Measurements from ENCODE around the gene MAGEA9B.

DNA sequence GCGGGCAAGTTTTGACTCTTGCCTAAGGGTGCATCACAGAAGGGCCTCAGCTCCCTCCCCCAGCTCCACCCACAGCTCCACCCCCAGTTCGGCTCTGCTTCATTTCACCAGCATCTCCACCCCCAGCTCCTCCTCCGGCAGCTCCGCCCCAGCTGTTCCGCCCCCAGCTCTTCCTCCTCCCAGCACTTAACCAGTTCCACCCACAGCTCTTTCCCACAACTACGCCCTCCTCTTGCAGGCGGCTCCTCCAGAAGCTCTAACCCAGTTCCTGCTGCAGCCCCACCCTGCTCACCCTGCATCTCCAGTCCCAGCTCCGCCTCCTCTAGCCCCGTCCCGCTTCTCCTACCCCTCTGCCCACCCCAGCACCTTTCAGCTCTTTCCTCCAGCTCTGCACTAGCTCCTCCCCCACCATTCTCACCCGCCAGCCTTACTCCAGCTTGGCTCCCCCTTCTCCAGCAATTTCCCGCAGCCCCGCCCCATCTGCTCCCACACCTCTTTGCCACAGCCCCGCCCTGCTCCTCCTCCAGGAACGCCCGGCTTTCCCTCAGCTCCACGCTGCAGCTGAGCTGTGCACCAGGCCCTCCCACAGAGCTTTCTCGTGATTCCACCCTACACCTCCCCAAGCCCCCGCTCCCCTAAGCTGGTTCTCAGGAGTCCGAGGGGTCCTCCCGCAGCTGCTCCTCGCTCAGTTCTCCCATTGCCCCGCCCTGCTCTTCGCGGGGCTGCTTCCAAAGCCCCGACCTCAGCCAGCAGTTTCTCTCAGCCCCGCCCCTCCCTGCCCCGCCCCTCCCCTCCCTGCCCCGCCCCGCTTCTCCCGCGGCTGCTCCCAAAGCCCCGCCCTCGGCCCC, 47.8 kb downstream of the MAGEA9B start:
- no peak for TF ChIP-seq SUZ12 (IDR thresholded peaks at IDR 0.05)
- TF ChIP-seq FOXM1 (IDR thresholded peaks at IDR 0.05; ENCODE audit: borderline replicate concordance): no peak
- no peak for TF ChIP-seq BHLHE40 (IDR thresholded peaks at IDR 0.05; ENCODE audit: borderline replicate concordance)
- no peak for TF ChIP-seq NFRKB (IDR thresholded peaks at IDR 0.05)
- no peak for TF ChIP-seq FOXK2 (IDR thresholded peaks at IDR 0.05)
- TF ChIP-seq, protein P1, sequence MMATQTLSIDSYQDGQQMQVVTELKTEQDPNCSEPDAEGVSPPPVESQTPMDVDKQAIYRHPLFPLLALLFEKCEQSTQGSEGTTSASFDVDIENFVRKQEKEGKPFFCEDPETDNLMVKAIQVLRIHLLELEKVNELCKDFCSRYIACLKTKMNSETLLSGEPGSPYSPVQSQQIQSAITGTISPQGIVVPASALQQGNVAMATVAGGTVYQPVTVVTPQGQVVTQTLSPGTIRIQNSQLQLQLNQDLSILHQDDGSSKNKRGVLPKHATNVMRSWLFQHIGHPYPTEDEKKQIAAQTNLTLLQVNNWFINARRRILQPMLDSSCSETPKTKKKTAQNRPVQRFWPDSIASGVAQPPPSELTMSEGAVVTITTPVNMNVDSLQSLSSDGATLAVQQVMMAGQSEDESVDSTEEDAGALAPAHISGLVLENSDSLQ (IDR thresholded peaks at IDR 0.05): no peak
- TF ChIP-seq FOXA1 (IDR thresholded peaks at IDR 0.05): no peak
- TF ChIP-seq SP1 (IDR thresholded peaks at IDR 0.05): no peak
- no peak for TF ChIP-seq ELF4 (IDR thresholded peaks at IDR 0.05)
- no peak for TF ChIP-seq ZNF384 (IDR thresholded peaks at IDR 0.05)
- no peak for TF ChIP-seq LEF1 (IDR thresholded peaks at IDR 0.05; ENCODE audit: borderline replicate concordance)
- TF ChIP-seq ARNT (IDR thresholded peaks at IDR 0.05): no peak
- no peak for TF ChIP-seq HDGF (IDR thresholded peaks at IDR 0.05; ENCODE audit: borderline replicate concordance)
- no peak for TF ChIP-seq TARDBP (IDR thresholded peaks at IDR 0.05)
